NCI-H187 treated with DMSO at 0.1 percent for 48 hours (cell line): ENCODE data around the gene HIC1.

Experiments
- DNase-seq: peaks from one replicate; lab custom pipeline; 2025; lab: John Stamatoyannopoulos, UW

Gene HIC1

GRCh38 chr17:2102931-2103809 is 48.3 kb downstream of the HIC1 start:
- no peak for DNase-seq

- no peak for DNase-seq
Observed at GRCh38 chr17:2105663-2106062, 50.8 kb downstream of the HIC1 start.

DNA sequence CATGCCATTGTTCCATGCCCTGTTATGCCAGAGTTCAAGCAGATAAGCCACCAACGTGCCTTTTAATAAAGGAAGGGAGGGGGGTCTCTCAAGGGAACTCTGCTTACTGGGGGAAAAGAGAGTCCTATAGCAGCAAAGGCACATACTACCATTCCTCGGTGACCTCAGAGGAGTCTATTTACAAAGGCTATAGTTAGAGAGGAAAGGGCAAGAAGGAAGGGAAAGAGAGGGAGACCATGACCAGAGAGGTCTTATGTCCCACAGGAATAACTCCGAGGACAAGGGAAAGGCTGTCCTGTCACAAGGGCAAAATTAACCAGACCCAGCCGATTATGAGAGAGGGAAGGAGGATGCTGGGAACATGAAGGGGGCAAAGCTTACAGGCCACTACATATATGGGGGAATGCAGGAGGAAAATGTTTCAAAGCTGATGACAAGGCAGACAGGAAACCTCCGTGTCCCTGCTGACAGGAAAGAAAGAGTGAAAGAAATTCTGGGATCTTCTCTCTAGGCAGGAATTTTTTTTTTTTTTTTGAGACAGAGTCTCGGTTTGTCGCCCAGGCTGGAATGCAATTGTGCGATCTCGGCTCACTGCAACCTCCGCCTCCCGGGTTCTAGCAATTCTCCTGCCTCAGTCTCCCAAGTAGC is 51.5 kb downstream of the HIC1 start:
- no peak for DNase-seq

DNA sequence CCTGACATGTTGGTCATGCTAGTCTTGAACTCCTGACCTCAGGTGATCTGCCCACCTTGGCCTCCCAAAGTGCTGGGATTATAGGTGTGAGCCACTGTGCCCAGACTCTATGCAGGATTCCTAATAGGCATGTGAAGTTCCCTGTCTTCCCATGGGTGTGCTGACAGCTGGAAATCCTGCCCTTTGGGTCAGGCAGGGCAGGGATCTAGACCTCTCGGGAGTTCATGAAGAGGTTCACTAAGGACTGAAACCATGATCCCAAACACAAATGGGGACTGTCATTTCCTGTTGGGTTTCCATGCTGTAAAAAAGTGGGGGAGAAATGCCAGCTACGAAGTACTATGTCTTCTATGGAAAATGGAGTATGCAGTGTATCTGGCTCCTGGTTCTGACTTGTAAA is 52.1 kb downstream of the HIC1 start:
- DNase-seq, result no peak

- no peak for DNase-seq
Observed at GRCh38 chr17:2107506-2107905, 52.6 kb downstream of the HIC1 start.

DNA sequence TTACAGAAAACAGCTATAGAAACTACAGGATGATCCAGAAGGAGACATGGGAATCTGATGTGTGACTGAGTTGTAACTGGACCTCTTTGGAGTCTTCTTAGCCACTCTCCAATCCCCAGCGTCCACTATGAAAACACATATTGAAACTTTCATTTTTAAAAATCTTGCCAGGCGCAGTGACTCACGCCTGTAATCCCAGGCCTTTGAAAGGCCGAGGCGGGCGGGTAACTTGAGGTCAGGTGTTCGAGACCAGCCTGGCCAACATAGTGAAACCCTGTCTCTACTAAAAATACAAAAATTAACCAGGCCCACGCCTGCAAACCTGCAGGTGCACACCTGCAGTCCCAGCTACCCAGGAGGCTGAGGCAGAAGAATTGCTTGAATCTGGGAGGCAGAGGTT is 53.3 kb downstream of the HIC1 start:
- no peak for DNase-seq

GRCh38 chr17:2110436-2110835 is 55.5 kb downstream of the HIC1 start:
- DNase-seq, result no peak

DNA sequence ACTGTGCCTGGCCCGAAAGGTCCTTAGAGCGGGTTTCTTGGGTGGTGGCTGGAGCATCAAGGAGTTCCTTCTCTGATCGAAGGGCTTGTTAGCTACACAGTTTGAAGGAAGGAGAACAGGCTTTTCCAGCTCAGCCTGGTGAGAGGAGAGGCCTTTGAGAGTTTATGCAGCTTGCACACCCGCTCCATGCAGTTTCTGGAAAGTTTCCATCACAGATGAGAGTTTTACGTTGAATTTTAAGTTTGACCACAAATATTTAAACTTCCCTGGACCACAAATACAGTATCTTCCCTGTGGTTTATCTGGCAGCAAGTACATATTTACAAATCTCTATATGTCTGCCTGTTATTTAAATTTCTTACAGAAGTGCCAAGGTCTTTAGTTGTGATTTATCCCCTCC is 56.8 kb downstream of the HIC1 start:
- DNase-seq, result no peak
